ENCODE data around the gene AIF1. TPM values are rescaled to one million over a fixed set of nuclear protein-coding genes. Genes with fewer than 3 reads are reported as not detected.
A peak's percentile ranks its signal among the peaks of the same experiment; 100 is the strongest.

Gene AIF1
- total RNA-seq, 1 experiment from 2014 or later = not detected

- Histone ChIP-seq H3K79me2 (ENCODE audit: low read length) (no peaks in the 10 kb centered on the region), H3K9me2 (replicated peaks; ENCODE audit: low read length) (no peaks in the 10 kb centered on the region), H4K20me1 (ENCODE audit: low read length) (no peaks in the 10 kb centered on the region), H3K4me1 (ENCODE audit: insufficient read depth, low read length) (no peaks in the 10 kb centered on the region), H2AFZ (ENCODE audit: low read length) (no peak overlapping the region), H3K4me2 (ENCODE audit: low read length) (no peak overlapping the region), H3K9me3 (ENCODE audit: low read length) (no peaks in the 10 kb centered on the region), H3K27me3 (ENCODE audit: low read length) (no peaks in the 10 kb centered on the region), H3K27ac (ENCODE audit: low read length) (no peak overlapping the region), H3K36me3 (ENCODE audit: low read depth, low read length) (no peaks in the 10 kb centered on the region), H3K4me3 (ENCODE audit: low read length) (no peak overlapping the region), H3F3A (ENCODE audit: low read length, unreplicated experiment) (no peaks in the 10 kb centered on the region), H3K9ac (ENCODE audit: low read length) (no peak overlapping the region)
- TF ChIP-seq CTCF (conservative IDR thresholded peaks at IDR 0.05; ENCODE audit: low read depth, low read length) (no peak), EZH2phosphoT487 (IDR thresholded peaks at IDR 0.05; ENCODE audit: borderline replicate concordance, low read length) (no peak), EZH2 (IDR thresholded peaks at IDR 0.05; ENCODE audit: low read length, unreplicated experiment) (no peak)
- DNase-seq (no peak), ATAC-seq (no peak)
- POLR2A ChIA-PET (ENCODE audit: unreplicated experiment) = no interaction called here
- CTCF ChIA-PET = no interaction called here
- intact Hi-C loops (cut with micrococcal nuclease) = no loop called here
- BruUV-seq (replicated peaks) = no TSS peak
These were observed 4.1 kb upstream of the AIF1 start for GRCh38 chr6:31610968-31611367.

DNA sequence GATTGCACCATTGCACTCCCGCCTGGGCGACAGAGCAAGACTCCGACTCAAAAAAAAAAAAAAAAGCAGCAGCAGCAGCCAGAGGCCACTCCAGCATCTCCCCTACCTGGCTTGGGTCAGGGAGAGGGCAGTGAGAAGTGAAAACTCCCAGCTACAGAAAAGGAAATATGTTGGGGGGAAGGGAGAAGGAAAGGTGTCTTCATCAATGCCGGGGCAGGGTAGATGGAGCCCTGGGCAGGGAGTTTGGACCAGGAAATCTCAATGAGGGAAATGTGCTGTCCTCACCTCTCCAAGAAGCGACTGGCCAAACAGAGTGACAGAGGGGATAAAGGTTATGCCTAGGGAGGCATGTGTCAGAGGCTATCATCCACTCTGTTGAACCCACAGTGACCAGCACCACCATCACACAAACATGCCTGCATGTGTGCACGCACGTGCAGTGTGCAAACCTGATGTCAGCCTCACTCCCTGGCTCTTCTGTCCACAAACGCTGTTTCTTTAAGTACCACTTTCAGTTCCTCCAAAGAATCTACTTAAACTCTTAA, 887 bp upstream of the AIF1 start:
- CTCF ChIA-PET = no interaction called here
- POLR2A ChIA-PET (ENCODE audit: unreplicated experiment) = no interaction called here
- DNase-seq = no peak

More for the DNA sequence above, 887 bp upstream of the AIF1 start:
- ATAC-seq = peak; percentile 15; the same call in 1 of the 2 replicates
- Histone ChIP-seq H3K4me3 (ENCODE audit: low read length) (no peak overlapping the region), H3K36me3 (ENCODE audit: low read depth, low read length) (no peaks in the 10 kb centered on the region), H3K79me2 (ENCODE audit: low read length) (no peaks in the 10 kb centered on the region), H3K4me1 (ENCODE audit: insufficient read depth, low read length) (no peaks in the 10 kb centered on the region), H3K9me3 (ENCODE audit: low read length) (no peaks in the 10 kb centered on the region), H3K4me2 (ENCODE audit: low read length) (no peak overlapping the region), H4K20me1 (ENCODE audit: low read length) (no peaks in the 10 kb centered on the region), H3K27me3 (ENCODE audit: low read length) (no peaks in the 10 kb centered on the region), H3F3A (ENCODE audit: low read length, unreplicated experiment) (no peaks in the 10 kb centered on the region), H3K27ac (ENCODE audit: low read length) (no peak overlapping the region), H3K9me2 (replicated peaks; ENCODE audit: low read length) (no peaks in the 10 kb centered on the region), H3K9ac (ENCODE audit: low read length) (no peak overlapping the region), H2AFZ (ENCODE audit: low read length) (no peak overlapping the region)
- no TSS peak for BruUV-seq (replicated peaks)
- intact Hi-C loops (cut with micrococcal nuclease) = no loop called here
- TF ChIP-seq EZH2 (IDR thresholded peaks at IDR 0.05; ENCODE audit: low read length, unreplicated experiment) = no peak
- TF ChIP-seq CTCF (conservative IDR thresholded peaks at IDR 0.05; ENCODE audit: low read depth, low read length) = no peak
- TF ChIP-seq EZH2phosphoT487 (IDR thresholded peaks at IDR 0.05; ENCODE audit: borderline replicate concordance, low read length) = no peak

Data from PC-3 (cell line).